ENCODE data around the gene GJD3. TPM values are rescaled to one million over a fixed set of nuclear protein-coding genes. Genes with fewer than 3 reads are reported as not detected.

GJD3 gene
- total RNA-seq, 2 donors from 2014 or later, result not detected

DNA sequence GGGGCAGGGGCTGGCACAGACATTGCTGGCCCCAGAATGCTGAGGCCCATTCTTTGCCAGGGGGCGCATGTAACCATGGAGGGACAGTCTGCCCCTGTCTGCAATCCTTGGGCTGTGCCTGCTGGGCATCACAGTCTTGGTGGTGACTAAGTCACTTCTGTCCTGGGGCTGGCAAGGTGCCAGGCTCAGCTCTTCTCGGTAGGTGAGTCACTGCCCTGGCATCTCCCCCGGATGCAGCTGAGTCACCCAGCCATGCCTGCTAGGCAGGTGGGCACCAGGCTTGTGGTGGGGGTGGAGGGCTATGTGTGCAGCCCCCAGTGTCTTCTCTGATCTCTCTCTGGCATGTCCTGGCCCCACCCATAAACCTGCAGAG is 50.0 kb downstream of the GJD3 start:
- no peaks in the 10 kb centered on the region for H3K9me3 ChIP-seq (ENCODE audit: control insufficient read depth, low read length)
- peak; percentile 59 for DNase-seq
- Mint-ChIP-seq H3K36me3 (ENCODE audit: low read depth) (no peaks in the 10 kb centered on the region), H3K4me1 (peaks cover 50% of the 10 kb centered on the region), H3K27ac (no peak overlapping the region), H3K27me3 (ENCODE audit: insufficient read depth) (peaks cover 18% of the 10 kb centered on the region), H3K9me3 (no peaks in the 10 kb centered on the region), H3K4me3 (no peak overlapping the region)
- 80 to 93% methylated on average over 1 to 3 of the region's 3 CpGs for WGBS, 2 experiments (ENCODE audit: insufficient coverage in 1 of 2, insufficient read length in 1 of 2)
- no peak overlapping the region for H3K9ac ChIP-seq (ENCODE audit: extremely low read depth, low read length, poor library complexity, severe bottlenecking)
- TF ChIP-seq CTCF (conservative IDR thresholded peaks at IDR 0.05), result no peak
- H3K4me3 ChIP-seq (ENCODE audit: low read length), result no peak overlapping the region
- no peaks in the 10 kb centered on the region for H3K36me3 ChIP-seq (ENCODE audit: control insufficient read depth, insufficient read depth, low read length)
- H3K27ac ChIP-seq (ENCODE audit: low read depth, low read length), result no peak overlapping the region
- peaks cover 5% of the 10 kb centered on the region for H3K27me3 ChIP-seq (ENCODE audit: control insufficient read depth, insufficient read depth, low read length, poor library complexity, severe bottlenecking)
- peaks cover 16% of the 10 kb centered on the region for H3K4me1 ChIP-seq (ENCODE audit: control insufficient read depth, insufficient read depth, low read length)

GRCh38 chr17:40313668-40314583 is 50.6 kb downstream of the GJD3 start:
- Mint-ChIP-seq H3K4me3 (no peak overlapping the region), H3K4me1 (peaks cover 50% of the 10 kb centered on the region), H3K9me3 (no peaks in the 10 kb centered on the region), H3K36me3 (ENCODE audit: low read depth) (no peaks in the 10 kb centered on the region), H3K27ac (no peak overlapping the region), H3K27me3 (ENCODE audit: insufficient read depth) (peaks cover 14% of the 10 kb centered on the region)
- no peak for TF ChIP-seq CTCF (conservative IDR thresholded peaks at IDR 0.05)
- WGBS, 2 experiments (ENCODE audit: insufficient coverage in 1 of 2, insufficient read length in 1 of 2), result 70 to 88% methylated on average over 2 to 4 of the region's 7 CpGs
- Histone ChIP-seq H3K4me3 (ENCODE audit: low read length) (no peak overlapping the region), H3K4me1 (ENCODE audit: control insufficient read depth, insufficient read depth, low read length) (peaks cover 16% of the 10 kb centered on the region), H3K9ac (ENCODE audit: extremely low read depth, low read length, poor library complexity, severe bottlenecking) (no peak overlapping the region), H3K27me3 (ENCODE audit: control insufficient read depth, insufficient read depth, low read length, poor library complexity, severe bottlenecking) (peaks cover 4% of the 10 kb centered on the region), H3K27ac (ENCODE audit: low read depth, low read length) (no peak overlapping the region), H3K36me3 (ENCODE audit: control insufficient read depth, insufficient read depth, low read length) (no peaks in the 10 kb centered on the region), H3K9me3 (ENCODE audit: control insufficient read depth, low read length) (no peaks in the 10 kb centered on the region)
- DNase-seq, result no peak

Other genes starting within 250 kb of the GJD3 start
- 100 to 1,000 TPM in 1 of 2 donors, 10 to 100 TPM in 1; 95.4 to 108 TPM for gene MSL1, start 242.8 kb downstream of the GJD3 start, total RNA-seq
- 100 to 1,000 TPM; 113 to 116 TPM for gene CASC3, start 224.2 kb downstream of the GJD3 start, total RNA-seq
- 10 to 100 TPM; 15.6 to 20.8 TPM for gene RAPGEFL1, start 187.3 kb downstream of the GJD3 start, total RNA-seq
- gene WIPF2, start 145.4 kb downstream of the GJD3 start, total RNA-seq, result 10 to 100 TPM; 22.5 to 25.3 TPM
- gene CDC6, start 76.9 kb downstream of the GJD3 start, total RNA-seq, result 10 to 100 TPM; 88.4 to 95.4 TPM
- gene RARA, start 55.6 kb downstream of the GJD3 start, total RNA-seq, result 10 to 100 TPM; 22.7 to 27.6 TPM
- gene TOP2A, start 53.2 kb upstream of the GJD3 start, total RNA-seq, result 100 to 1,000 TPM; 173 to 246 TPM
- 10 to 100 TPM; 58.3 to 69.0 TPM for gene IGFBP4, start 78.7 kb upstream of the GJD3 start, total RNA-seq
- gene TNS4, start 136.9 kb upstream of the GJD3 start, total RNA-seq, result 1 to 10 TPM in 1 of 2 donors, under 1 TPM in 1; 0.89 to 2.5 TPM
- under 1 TPM in 1 of 2 donors, not detected in 1; 0.53 TPM for gene CCR7, start 200.7 kb upstream of the GJD3 start, total RNA-seq